ENCODE data around the gene SELENON.

Gene SELENON

DNA sequence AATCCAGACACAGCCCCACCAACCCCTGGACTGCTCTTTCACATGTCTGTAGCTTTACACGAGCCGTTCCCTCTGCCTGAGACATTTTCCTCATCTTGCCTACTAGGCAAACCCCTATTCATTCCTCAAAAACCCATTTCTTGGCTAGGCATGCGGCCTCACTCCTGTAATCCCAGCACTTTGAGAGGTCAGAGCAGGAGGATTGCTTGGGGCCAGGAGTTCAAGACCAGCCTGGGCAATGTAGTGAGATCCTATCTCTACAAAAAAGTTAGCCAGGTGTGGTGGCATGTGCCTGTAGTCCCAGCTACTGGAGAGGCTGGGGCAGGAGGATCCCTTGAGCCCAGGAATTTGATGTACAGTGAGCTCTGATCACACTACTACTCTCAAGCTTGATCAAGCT is 64.4 kb downstream of the SELENON start:
- no peak for DNase-seq (ENCODE audit: low read depth)

DNA sequence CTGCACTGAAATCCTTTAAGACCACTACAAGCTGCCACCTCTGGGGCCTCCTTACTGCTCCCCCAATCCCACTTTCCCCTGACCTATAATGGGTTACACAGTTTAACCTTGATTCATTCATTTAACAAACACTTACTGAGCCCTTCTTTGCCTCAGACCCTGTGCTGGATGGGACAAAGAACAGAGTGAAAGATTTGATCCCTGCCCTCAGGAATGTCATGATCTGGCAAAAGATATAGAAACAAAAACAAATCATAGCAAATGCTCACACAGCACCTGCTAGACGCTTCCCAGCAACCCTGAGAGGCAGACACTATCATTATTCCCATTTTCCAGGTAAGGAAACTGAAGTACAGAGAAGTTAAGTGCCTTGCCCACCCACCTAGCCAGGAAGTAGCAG is 66.3 kb downstream of the SELENON start:
- no peak for DNase-seq (ENCODE audit: low read depth)

DNA sequence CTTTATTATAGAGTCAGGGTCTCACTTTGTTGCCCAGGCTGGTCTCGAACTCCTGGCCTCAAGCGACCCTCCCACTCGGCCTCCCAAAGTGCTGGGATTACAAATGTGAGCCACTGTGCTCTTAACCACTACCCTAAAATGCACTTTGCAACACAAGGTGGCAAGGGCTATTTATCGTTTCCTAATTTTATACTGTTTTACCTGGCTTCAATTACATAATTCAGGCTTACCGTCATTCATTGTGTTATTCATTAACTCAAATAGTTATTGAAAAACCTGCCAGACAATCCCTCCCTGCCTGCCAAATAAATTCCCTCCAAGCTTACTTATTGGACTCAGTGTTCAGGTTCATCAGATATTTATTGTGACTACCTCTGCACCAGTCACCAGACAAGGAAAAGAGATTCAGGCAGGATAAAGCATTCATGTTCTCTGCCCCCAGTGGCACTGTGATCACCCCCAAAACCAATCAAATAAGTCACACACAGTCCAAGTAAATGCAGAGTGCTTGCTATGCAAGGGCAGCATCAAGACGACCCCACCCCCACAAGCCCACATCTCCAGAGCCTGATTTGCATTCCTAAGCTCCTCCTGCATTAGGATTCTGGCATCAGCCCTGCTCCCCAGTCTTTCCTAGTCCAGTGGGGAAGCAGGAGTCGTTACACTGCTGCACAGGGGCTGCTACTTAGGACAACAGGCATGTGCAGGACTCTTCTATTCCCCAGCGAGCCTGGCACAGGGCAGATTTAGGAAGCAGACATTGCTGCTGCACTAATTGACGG is 67.4 kb downstream of the SELENON start:
- no peak for DNase-seq (ENCODE audit: low read depth)
